ENCODE measurements around the gene FGFR2.

Gene FGFR2

DNA sequence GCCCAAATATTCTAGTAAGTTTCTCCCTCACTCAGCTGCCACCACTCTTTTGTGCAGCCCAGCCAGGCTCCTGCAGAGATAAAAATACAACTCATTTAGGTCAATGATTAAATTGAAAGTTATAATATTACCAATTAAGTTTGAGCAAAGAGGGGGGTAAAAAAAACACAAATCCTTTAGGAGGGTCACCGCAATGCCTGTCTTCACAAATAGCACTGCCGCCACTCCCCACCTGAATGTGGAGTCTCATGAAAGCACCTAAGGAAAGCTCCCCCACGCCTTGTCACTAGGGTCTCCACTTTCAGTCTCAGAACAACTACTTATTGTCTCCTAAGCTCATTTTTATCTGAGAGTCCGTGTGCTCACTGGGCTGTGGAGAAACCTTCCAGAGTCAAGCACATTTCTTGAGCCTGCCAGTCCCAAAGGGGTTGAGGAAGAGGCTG is 148.7 kb downstream of the FGFR2 start:
- TF ChIP-seq, protein P1, sequence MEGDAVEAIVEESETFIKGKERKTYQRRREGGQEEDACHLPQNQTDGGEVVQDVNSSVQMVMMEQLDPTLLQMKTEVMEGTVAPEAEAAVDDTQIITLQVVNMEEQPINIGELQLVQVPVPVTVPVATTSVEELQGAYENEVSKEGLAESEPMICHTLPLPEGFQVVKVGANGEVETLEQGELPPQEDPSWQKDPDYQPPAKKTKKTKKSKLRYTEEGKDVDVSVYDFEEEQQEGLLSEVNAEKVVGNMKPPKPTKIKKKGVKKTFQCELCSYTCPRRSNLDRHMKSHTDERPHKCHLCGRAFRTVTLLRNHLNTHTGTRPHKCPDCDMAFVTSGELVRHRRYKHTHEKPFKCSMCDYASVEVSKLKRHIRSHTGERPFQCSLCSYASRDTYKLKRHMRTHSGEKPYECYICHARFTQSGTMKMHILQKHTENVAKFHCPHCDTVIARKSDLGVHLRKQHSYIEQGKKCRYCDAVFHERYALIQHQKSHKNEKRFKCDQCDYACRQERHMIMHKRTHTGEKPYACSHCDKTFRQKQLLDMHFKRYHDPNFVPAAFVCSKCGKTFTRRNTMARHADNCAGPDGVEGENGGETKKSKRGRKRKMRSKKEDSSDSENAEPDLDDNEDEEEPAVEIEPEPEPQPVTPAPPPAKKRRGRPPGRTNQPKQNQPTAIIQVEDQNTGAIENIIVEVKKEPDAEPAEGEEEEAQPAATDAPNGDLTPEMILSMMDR (IDR thresholded peaks at IDR 0.05; ENCODE audit: extremely low read depth, insufficient read depth, missing control alignments): no peak
- DNase-seq (ENCODE audit: low spot score): no peak
- in situ Hi-C loops (cut with MboI; ENCODE audit: low pct_unique_long_range_greater_than_20kb, low sequenced_read_pairs, unreplicated experiment): no loop called here

- TF ChIP-seq, protein P1 (IDR thresholded peaks at IDR 0.05; ENCODE audit: extremely low read depth, insufficient read depth, missing control alignments): no peak
- in situ Hi-C loops (cut with MboI; ENCODE audit: low pct_unique_long_range_greater_than_20kb, low sequenced_read_pairs, unreplicated experiment): no loop called here
- no peak for DNase-seq (ENCODE audit: low spot score)
These were observed 149.3 kb downstream of the FGFR2 start for GRCh38 chr10:121448766-121449421.

DNA sequence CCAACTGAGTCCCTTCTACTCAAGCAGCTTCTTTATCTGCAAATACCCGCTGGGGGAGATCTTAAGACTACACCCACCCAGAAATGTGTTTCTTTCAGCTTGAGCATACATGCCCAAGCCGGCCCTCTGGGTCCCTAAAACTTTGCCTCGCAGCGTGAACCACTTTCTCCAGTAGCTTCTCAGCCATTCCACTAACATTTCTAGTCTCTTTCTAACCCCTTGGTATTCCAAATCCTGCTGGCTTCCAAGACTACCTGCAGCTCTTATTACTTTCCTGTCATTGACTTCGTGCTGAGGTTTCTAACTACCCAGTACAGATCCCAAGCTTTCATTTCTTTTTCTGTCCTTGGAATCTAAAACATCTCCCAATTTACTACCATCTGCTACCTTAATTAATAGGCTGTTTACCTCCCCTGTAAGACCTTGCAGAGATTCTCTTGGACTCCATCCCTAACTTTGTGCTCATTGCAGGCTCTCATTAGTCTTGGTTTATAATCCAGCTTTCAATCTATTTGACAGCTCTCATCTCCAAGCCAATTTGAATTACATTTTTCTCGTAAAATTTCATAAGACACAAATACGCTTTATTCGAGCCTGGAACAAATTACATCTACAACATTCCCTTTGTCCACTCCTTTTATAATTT is 153.6 kb downstream of the FGFR2 start:
- in situ Hi-C loops (cut with MboI; ENCODE audit: low pct_unique_long_range_greater_than_20kb, low sequenced_read_pairs, unreplicated experiment): no loop called here
- DNase-seq (ENCODE audit: low spot score): no peak
- TF ChIP-seq, protein P1 (IDR thresholded peaks at IDR 0.05; ENCODE audit: extremely low read depth, insufficient read depth, missing control alignments): no peak

DNA sequence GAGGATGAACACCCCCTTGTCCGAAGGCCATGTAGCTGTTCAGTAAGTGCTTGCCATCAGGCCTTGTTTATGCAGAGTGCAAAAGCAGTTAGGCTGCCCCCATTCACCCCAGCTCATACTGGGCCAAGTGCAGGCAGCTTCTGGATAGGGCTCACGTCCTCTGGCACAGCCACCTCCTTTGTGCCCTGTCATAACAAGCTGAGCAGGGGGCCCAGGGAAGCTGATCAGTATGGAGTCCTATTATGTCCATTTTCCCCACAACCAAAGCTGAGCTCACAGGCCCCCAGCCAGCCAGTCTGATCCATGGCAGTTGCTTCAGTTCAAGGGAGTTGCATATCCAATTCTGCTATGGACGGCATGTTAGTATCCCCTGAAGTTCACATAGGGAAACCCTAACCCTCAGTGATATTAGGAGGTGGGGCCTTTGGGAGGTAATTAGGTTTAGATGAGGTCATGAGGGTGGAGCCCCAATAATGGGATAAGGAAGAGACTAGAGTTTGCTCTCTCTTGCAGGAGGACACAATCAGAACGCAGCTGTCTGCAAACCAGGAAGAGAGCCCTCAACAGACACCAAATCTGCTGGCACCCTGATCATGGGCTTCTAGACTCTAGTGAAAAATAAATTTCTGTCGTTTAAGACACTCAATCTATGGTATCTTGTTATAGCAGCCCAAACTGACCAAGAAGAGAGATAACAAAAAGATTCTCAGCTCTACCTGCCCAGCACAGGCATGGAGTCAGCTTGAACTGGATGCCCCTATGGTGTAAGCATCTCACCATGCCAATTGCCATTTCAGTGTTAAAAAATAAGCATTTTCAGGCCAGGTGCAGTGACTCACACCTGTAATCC is 155.9 kb downstream of the FGFR2 start:
- DNase-seq (ENCODE audit: low spot score): no peak
- in situ Hi-C loops (cut with MboI; ENCODE audit: low pct_unique_long_range_greater_than_20kb, low sequenced_read_pairs, unreplicated experiment): no loop called here
- TF ChIP-seq, protein P1 (IDR thresholded peaks at IDR 0.05; ENCODE audit: extremely low read depth, insufficient read depth, missing control alignments): no peak

DNA sequence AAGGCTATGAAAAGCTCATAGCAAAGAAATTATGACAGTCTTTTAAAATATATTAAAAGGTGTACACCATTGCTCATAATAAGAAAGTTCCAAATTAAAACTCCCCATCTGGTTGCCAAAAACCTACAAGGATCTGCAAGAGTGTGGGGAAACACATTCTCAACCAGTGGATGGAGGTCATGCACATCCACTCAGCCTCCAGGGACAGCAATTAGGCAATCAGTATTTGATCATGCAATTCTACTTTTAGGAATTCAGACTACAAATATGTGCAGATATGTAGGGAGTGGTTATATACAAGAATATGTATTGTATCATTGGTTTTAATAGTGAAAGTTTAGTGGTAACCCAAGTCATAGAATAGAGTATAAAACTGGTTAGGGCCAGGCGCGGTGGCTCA is 157.8 kb downstream of the FGFR2 start:
- in situ Hi-C loops (cut with MboI; ENCODE audit: low pct_unique_long_range_greater_than_20kb, low sequenced_read_pairs, unreplicated experiment): no loop called here
- DNase-seq (ENCODE audit: low spot score): no peak
- TF ChIP-seq, protein P1 (IDR thresholded peaks at IDR 0.05; ENCODE audit: extremely low read depth, insufficient read depth, missing control alignments): no peak

GRCh38 chr10:121438333-121438732 is 159.9 kb downstream of the FGFR2 start:
- in situ Hi-C loops (cut with MboI; ENCODE audit: low pct_unique_long_range_greater_than_20kb, low sequenced_read_pairs, unreplicated experiment): no loop called here

More at GRCh38 chr10:121438333-121438732, 159.9 kb downstream of the FGFR2 start:
- no peak for DNase-seq (ENCODE audit: low spot score)
- TF ChIP-seq, protein P1 (IDR thresholded peaks at IDR 0.05; ENCODE audit: extremely low read depth, insufficient read depth, missing control alignments): no peak

Measured in GM13977 (cell line).